GM18909 (cell line): ENCODE results near the gene FCAR.
"Not testable (repeated sequence)": the region's sequence is repeated elsewhere in the genome, so short reads cannot be mapped to it uniquely, and the experiment has no call there.

Source experiments
- ATAC-seq: cut with Tn5 transposase; IDR thresholded peaks from one replicate; pipeline ENCODE4 v1.9.1; 2021; ENCODE audit warnings: mild to moderate bottlenecking; ENCODE audit not compliant: unreplicated experiment, poor library complexity

Gene FCAR

GRCh38 chr19:54873990-54874389 lies at the start of gene FCAR:
TSS of gene FCAR (plus strand) at chr19:54874235. CDS start at chr19:54874290, 55 bp downstream.
- no peak for ATAC-seq

DNA sequence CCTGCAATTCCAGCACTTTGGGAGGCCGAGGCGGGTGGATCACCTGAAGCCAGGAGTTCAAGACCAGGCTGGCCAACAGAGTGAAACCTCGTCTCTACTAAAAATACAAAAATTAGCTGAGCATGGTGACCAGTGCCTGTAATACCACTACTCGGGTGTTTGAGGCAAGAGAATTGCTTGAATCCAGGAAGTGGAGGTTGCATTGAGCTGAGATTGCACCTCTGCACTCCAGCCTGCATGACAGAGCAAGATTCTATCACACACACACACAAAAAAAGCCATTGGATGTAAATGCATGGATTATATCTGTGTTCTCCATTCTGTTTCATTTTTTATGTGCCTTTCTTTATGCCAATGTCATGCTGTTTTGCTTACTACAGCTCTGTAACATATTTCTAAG lies 49.6 kb upstream of the FCAR start:
- ATAC-seq, result not testable (repeated sequence)

- not testable (repeated sequence) for ATAC-seq
Measured at GRCh38 chr19:54825326-54825725, 48.7 kb upstream of the FCAR start.

DNA sequence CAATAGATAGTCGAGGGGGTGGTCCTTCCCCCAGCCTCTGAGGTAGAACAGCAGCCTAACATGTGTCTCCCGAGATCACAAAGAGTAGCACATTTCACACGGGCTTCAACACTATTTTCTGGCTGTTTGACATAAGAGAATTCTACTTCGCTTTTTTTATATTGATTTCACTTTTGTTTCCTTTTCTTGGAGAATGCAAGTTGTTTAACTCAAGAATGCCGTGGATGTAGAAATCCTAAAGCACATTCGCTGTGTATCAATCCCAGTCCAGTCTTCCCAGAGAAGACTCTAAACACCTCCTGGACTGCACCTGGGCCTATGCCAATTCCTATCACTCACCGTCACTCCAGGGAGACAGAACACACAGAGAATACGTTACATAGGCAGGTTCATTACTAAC lies 46.0 kb upstream of the FCAR start:
- ATAC-seq, result not testable (repeated sequence)

- not testable (repeated sequence) for ATAC-seq
Measured at GRCh38 chr19:54832496-54832895, 41.5 kb upstream of the FCAR start, which contains the start of gene KIR2DS4. TSS of gene KIR2DS4 (plus strand) at chr19:54832676.

GRCh38 chr19:54835126-54835525 lies 38.9 kb upstream of the FCAR start:
- ATAC-seq, result not testable (repeated sequence)

- ATAC-seq, result not testable (repeated sequence)
Measured at GRCh38 chr19:54837522-54837921, 36.5 kb upstream of the FCAR start.

DNA sequence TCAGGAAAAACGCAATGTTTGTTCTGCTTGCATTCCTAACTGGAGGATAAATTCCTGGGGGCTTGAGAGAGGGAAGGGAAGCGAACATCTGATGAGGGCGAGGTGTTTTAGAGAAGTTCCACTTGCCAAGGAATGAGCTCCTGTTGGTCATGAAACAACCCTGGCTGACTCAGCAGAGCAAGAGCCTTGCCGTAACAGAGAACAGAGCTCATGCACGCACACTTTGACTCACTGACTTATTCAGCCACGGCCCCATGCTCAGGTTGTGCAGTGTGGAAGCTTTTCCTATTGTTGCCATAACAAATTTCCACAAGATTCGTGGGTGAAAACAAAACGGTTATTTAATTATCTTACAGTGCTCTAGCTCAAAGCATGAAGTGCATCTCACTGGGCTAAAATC lies 30.9 kb upstream of the FCAR start:
- ATAC-seq, result not testable (repeated sequence)

DNA sequence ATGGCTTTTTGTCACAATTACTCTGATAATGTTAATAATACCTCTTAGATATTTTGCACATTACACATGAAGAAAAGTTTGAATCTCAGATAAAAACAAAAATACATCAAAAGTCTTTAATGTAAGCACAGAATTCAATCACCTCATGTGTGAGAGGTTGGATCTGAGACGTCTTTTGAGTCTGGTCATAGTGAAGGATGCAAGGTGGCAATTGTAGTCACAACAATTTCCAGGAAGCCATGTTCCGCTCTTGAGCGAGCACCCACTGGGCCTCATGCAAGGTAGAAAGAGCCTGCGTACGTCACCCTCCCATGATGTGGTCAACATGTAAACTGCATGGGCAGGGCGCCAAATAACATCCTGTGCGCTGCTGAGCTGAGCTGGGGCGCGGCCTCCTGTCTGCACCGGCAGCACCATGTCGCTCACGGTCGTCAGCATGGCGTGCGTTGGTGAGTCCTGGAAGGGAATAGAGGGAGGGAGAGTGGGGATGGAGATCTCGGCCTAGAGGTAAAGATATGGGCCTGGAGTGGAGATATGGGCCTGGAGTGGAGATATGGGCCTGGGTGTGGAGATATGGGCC lies 23.9 kb upstream of the FCAR start, which contains the start of gene KIR3DL2:
Gene KIR3DL2 (plus strand): TSS at position 383 of the 580 bp plus-strand sequence. CDS start 33 bp downstream, at position 416.
- not testable (repeated sequence) for ATAC-seq

- no peak for ATAC-seq
Measured at GRCh38 chr19:54850930-54851329, 23.1 kb upstream of the FCAR start.

GRCh38 chr19:54851353-54851752 lies 22.7 kb upstream of the FCAR start:
- ATAC-seq, result no peak

GRCh38 chr19:54855241-54855640 lies 18.8 kb upstream of the FCAR start:
- ATAC-seq, result not testable (repeated sequence)

DNA sequence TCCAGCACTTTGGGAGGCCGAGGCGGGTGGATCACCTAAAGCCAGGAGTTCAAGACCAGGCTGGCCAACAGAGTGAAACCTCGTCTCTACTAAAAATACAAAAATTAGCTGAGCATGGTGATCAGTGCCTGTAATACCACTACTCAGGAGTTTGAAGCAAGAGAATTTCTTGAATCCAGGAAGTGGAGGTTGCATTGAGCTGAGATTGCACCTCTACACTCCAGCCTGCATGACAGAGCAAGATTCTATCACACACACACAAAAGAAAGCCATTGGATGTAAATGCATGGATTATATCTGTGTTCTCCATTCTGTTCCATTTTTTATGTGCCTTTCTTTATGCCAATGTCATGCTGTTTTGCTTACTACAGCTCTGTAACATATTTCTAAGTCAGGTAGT lies 15.6 kb upstream of the FCAR start:
- not testable (repeated sequence) for ATAC-seq

- ATAC-seq, result not testable (repeated sequence)
Measured at GRCh38 chr19:54859421-54859820, 14.6 kb upstream of the FCAR start.

GRCh38 chr19:54863459-54863858 lies 10.6 kb upstream of the FCAR start:
- ATAC-seq, result not testable (repeated sequence)

DNA sequence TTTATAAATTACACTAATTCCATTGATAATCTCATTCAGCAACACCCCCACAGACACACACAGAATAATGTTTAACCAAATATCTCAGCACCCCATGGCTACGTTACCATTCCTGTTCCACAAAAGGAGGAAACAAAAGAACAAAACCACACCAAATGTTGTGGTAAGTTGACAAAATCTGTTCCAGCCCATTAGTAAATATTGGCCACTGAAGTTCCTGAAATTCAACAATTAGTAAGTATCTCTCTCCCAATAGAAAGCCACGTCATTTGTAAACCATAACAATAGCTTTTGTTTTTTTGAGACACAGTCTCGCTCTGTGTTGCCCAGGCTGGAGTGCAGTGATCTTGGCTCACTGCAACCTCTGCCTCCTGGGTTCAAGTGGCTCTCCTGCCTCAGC lies 2.3 kb upstream of the FCAR start:
- no peak for ATAC-seq

DNA sequence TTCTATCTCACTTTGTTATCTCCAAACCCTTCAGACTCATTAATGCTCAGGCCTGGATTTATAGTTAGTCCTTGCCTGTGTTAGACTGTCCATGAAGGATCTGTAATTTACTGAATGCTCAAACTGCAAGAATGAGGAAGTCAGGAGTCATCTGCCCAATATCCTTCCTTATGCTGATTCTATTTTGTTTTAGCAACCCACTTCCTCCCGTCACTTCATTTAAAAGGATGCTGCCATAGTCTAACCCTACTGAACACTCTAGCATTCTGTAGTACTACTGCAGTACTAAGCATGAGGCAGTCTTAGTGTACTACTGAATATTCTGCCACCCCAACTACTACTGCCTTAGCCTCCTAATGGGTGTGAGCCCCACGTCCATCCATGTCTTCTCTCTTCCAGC lies 1.5 kb downstream of the FCAR start:
- no peak for ATAC-seq

- ATAC-seq, result no peak
Measured at GRCh38 chr19:54877471-54877870, 3.4 kb downstream of the FCAR start.

GRCh38 chr19:54881884-54882283 lies 7.8 kb downstream of the FCAR start:
- no peak for ATAC-seq

DNA sequence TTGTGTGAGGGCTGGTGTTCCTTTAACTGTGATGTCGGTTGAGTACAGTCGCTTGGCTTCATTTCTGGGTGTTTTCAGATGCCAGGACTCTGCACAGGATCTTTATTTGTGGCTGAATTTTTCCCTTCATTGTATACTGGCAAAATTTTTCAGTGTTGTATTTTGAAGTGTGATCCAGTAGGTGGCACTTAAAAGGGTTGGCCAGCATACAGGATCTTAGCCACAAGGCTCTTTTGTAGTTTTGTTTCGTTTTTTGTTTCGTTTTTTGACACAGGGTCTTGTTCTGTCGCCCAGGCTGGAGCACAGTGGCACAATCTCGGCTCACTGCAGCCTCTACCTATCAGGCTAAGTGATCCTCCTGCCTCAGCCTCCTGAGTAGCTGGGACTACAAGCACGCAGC lies 8.7 kb downstream of the FCAR start:
- ATAC-seq, result no peak

DNA sequence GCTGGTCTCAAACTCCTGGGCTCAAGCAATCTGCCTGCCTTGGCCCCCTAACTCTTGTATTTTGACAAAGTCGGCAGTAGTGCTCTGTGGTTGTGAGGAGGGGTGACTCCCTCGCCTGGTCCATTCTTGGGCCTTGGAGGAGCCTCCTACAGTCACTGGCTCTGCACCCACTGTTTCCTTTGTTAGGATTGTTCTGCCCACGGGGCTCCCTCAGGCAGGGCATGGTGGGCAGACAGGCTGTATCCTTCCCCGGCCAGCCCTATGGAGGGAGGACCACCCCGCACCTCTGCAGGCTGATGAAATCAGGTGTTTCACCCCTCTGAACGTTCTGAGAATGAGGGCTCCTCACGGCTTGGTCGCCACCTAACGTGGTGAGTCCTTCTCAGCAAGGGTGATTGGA lies 9.2 kb downstream of the FCAR start:
- no peak for ATAC-seq

- no peak for ATAC-seq
Measured at GRCh38 chr19:54888239-54888638, 14.2 kb downstream of the FCAR start.
